ENCODE measurements around the gene FLT1.

The FLT1 gene

GRCh38 chr13:28379371-28380083 is 115.4 kb downstream of the FLT1 start:
- DNase-seq: no peak

- peak; percentile 90 for DNase-seq
These were observed 118.3 kb downstream of the FLT1 start for GRCh38 chr13:28376604-28377003.

- no peak for DNase-seq
These were observed 119.5 kb downstream of the FLT1 start for GRCh38 chr13:28375250-28375930.

- no peak for DNase-seq
These were observed 121.1 kb downstream of the FLT1 start for GRCh38 chr13:28373810-28374209.

GRCh38 chr13:28370448-28370847 is 124.5 kb downstream of the FLT1 start:
- DNase-seq: no peak

- DNase-seq: no peak
These were observed 136.2 kb downstream of the FLT1 start for GRCh38 chr13:28358708-28359107.

- no peak for DNase-seq
These were observed 137.0 kb downstream of the FLT1 start for GRCh38 chr13:28357911-28358433.

GRCh38 chr13:28357247-28357825 is 137.6 kb downstream of the FLT1 start:
- DNase-seq: no peak

- DNase-seq: no peak
These were observed 138.3 kb downstream of the FLT1 start for GRCh38 chr13:28356561-28357021.

GRCh38 chr13:28355822-28356371 is 139.0 kb downstream of the FLT1 start:
- DNase-seq: no peak

GRCh38 chr13:28355046-28355821 is 139.7 kb downstream of the FLT1 start:
- DNase-seq: no peak

- no peak for DNase-seq
These were observed 141.2 kb downstream of the FLT1 start for GRCh38 chr13:28353679-28354078.

- DNase-seq: no peak
These were observed 144.8 kb downstream of the FLT1 start for GRCh38 chr13:28349907-28350654.

GRCh38 chr13:28349371-28349770 is 145.6 kb downstream of the FLT1 start:
- DNase-seq: no peak

- DNase-seq: no peak
These were observed 147.2 kb downstream of the FLT1 start for GRCh38 chr13:28347456-28348371.

- no peak for DNase-seq
These were observed 148.8 kb downstream of the FLT1 start for GRCh38 chr13:28346154-28346553.

- no peak for DNase-seq
These were observed 150.8 kb downstream of the FLT1 start for GRCh38 chr13:28344163-28344562.

GRCh38 chr13:28342251-28342650 is 152.7 kb downstream of the FLT1 start:
- no peak for DNase-seq

GRCh38 chr13:28340272-28340793 is 154.6 kb downstream of the FLT1 start:
- no peak for DNase-seq

GRCh38 chr13:28339419-28339818 is 155.5 kb downstream of the FLT1 start:
- no peak for DNase-seq

- DNase-seq: no peak
These were observed 156.2 kb downstream of the FLT1 start for GRCh38 chr13:28338742-28339141.
